ENCODE results near the gene RPL28.
A peak's percentile ranks its signal among the peaks of the same experiment; 100 is the strongest.

RPL28 gene

DNA sequence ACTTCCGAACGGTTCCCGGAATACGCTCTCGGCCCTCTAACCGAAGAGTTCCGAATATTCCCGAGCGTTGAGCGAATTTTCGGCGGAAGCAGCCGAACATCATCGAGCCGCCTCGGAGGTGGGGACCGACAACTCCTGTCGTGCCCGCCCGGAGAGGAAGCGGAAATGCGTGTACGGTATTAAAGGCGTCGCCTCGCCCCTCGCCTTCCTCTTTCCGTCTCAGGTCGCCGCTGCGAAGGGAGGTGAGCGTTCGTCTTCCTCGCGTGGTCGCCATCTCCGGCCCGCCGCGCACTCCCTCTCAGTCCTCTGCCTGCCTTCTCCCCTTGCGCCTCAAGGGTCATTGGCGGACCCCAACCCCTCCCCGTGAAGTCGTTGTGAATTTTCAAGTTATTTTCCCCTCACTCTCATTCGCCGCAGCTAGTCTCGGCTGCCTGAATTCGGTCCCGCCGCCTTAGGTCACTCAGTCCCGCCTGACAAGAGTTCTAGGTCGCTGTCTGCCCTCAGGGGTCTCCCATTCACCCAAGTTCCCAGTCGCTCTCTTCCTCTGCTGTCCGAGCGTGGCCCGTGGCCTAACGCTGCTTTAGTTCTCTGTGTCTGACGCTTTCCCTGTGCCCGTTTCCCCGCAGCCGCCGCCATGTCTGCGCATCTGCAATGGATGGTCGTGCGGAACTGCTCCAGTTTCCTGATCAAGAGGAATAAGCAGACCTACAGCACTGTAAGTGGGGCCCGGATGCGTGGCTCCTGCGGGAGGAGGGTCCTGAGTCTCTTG is at the start of gene RPL28:
Gene RPL28, plus strand, starts transcription at position 209 of the 769 bp plus-strand sequence. Its CDS starts 426 bp downstream, at position 635.
- peak; percentile 98 for DNase-seq

DNA sequence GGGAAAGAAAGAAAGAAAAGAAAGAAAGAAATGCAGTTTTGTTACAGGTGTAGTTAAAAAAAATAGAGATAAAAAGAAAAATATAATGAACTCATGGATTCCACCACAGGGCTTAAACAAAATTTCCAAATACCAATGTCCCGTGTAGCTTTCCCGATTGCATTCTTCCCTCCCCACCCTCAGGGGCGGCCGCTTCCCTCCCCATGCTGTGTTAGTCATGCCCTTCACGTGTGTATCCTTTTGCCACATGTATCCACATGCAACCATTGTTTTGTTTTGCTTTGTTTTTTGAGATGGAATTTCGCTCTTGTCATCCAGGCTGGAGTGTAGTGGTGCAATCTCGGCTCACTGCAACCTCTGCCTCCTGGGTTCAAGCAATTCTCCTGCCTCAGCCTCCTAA is 49.6 kb upstream of the RPL28 start:
- DNase-seq: no peak

- peak; percentile 100 for DNase-seq
Measured at GRCh38 chr19:55339105-55339888, 46.4 kb upstream of the RPL28 start, which contains the start of gene KMT5C. Gene KMT5C (plus strand): TSS chr19:55339876. CDS start chr19:55341937, 2,061 bp downstream.

DNA sequence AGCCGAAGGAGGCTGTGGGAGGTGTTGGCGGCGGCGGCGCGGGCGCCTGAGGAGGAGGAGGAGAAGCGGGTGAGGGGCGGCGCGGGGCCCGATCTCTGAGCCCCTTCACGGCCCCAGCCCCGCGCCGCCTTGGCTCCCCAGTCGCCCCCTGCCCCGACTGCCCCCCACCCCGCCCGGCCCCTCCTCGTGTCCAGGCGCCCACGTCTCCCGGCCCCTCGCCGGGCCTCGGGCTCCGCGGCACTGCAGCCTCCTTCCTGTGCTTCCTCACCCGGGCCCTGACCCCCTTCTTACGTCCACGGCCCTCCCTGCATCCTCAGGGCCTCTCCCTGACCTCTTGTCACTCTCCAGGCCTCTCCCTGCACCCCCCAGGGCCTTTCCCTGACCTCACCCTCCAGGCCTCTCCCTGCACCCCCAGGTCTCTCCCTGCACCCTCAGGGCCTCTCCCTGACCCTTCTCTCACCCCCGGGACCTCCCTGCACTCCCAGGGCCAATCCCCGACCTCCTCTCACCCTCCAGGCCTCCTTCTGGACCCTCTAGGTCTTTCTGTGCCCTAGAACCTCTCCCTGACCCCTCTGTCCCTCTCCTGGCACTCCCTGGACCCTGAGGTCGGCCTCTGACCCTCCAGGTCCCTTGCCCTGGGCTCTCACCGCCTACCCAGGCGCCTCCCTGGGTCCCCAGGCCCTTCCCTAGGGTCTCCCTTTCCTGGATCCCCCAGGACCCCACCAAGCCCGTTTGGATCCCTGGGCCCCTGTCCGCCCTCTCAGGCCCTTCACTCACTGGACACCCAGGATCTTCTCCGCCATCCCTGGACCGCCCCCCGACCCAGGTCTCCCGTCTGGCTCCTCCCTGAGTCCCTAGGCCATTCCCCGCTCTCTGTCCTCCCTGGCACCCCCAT is 45.6 kb upstream of the RPL28 start:
- no peak for DNase-seq

- DNase-seq: no peak
Measured at GRCh38 chr19:55340784-55341147, 45.0 kb upstream of the RPL28 start.

DNA sequence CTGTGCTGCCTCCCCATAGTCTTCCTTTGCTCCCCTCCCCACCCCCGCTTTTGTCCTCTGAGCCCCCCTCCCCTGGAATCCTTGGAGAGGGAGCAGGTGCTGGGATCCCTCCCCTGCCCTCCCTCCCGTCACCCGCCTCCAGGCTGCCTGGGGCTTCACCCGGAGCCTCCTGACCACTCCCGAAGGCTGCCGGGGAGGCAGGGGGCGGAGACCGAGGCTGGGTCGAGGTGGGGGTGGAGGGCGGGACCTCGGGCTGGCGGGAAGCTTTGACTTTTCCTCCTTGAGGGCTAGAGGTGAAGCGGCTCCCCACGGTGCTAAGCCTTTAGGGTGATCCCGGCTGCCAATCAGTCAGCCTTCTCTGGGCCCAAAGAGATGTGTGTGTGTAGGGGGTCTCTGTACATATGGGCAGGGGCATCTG is 44.6 kb upstream of the RPL28 start:
- DNase-seq: peak; percentile 66

DNA sequence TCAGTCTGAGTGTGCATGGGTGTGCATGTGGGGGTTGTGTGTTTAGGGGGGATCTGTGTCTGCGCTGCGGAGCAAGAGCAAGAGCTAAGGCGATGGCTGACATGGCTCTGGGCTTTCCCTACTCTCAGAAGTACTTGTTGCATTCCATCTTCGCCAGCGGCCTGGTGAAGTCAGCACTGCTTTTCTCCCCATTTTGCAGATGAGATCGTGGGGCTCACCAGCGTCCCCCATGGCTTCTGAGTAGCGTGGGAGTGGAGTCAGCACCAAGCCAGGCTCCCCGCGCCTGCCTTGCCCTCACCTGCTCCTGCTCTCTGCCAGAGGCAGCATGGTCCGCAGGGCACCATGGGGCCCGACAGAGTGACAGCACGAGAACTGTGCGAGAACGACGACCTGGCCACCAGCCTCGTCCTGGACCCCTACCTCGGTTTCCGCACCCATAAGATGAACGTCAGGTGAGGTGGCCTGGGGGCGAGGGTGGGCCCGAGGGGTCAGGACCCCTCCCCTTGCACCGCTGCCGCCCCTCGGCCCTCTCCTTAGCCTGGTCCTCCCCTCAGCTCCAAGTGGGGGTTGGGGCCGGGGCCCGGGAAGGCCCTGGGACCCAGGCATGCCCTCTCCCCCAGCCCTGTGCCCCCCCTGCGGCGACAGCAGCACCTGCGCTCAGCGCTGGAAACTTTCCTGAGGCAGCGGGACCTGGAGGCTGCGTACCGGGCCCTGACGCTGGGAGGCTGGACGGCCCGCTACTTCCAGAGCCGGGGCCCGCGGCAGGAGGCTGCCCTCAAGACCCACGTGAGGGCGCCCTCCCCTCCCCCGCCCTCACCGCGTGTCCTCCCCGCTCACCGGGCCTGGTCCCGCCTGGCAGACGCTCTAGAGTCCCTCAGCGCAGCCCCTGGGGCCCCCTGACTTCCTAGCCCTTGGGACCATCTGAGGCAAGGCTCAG is 43.9 kb upstream of the RPL28 start:
- no peak for DNase-seq

DNA sequence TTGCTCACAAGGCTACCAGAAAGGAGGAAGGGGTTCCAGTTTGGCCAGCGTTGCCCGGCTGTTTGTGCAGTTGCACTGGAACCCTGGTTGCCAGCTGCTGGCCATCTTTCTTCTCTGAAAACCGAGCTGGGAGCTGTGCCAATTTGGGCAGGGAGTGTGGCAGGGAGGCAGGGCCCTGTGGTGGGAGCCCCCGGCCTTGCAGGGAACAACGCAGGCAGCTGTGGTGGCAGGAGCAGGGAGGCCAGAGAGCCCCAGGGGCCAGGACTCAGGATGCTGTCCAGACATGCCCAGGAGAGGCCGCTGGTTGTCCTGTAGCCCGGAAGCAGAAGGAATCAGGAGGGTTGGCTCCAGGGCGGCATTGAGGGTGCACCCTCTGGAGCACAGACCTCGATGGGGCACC is 41.3 kb upstream of the RPL28 start:
- no peak for DNase-seq

DNA sequence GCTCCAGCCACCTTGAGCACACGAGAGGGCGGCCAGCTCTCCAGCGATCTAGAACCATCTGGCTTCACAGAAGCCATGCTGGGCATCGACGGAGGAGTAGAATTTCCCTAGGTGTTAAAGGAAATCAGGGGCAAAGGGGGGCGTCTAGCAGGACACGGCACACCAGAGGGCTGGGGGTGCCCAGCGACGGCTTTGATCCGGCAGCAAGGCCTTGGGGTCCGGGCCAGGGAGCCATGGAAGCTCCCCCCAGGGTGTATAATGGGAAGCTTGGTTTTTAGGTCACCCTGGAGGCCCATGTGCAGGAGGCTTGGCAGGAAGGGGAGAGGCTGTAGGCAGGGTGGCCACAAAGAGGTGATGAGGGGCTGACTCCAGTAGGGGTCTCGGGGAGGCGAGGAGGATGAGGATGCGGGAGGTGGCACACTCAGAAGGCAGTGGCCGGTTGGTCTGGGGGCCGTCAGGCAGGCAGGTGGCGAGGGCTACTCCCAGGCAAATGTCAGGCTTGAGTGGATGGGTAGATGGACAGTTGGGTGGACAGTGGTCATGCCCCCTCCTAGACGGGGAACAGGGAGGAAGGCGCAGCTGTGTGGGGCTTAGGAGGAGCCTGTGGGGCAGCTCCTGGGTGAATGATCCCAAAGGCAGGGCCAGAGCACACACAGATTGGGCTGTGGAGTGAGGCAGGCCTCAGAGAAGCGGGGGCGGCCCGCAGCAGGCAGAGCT is 40.5 kb upstream of the RPL28 start:
- DNase-seq: no peak

DNA sequence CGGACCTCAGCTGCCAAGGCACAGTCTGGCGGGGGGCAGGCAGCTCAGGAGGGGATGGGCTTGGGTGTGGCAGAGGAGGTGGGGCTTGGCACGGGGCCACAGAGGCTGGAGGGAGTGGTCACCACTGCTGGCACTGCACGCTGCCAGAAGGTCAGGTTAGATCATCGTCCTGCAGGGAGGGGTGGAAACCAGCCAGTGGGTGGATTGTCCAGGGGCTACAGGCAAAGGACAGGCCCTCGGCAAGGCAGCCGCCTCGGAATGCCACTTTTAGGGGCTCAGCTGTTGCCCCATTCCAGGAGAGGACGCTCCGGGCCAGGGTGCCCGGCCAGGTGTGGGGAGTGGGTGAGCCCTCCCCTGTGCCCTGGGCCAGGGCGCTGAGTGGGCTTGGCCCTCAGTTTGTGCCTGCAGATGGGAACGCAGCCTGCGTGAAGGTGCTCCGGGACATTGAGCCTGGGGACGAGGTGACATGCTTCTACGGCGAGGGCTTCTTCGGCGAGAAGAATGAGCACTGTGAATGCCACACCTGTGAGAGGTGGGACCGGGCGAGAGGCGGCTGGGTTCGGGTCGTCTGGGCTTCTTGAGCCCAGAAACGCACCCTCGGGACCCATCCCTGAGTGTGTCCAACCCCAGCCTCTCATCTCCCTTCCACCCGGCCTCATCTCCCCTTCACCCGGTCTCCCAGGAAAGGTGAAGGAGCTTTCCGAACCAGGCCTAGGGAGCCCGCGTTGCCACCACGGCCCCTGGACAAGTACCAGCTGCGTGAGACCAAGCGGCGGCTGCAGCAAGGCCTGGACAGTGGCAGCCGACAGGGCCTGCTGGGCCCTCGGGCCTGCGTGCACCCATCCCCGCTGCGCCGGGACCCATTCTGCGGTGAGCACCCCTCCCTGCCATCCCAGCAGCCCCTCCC is 39.7 kb upstream of the RPL28 start:
- no peak for DNase-seq

GRCh38 chr19:55346725-55347441 is 38.8 kb upstream of the RPL28 start:
- no peak for DNase-seq

GRCh38 chr19:55347442-55348009 is 38.2 kb upstream of the RPL28 start:
- no peak for DNase-seq

DNA sequence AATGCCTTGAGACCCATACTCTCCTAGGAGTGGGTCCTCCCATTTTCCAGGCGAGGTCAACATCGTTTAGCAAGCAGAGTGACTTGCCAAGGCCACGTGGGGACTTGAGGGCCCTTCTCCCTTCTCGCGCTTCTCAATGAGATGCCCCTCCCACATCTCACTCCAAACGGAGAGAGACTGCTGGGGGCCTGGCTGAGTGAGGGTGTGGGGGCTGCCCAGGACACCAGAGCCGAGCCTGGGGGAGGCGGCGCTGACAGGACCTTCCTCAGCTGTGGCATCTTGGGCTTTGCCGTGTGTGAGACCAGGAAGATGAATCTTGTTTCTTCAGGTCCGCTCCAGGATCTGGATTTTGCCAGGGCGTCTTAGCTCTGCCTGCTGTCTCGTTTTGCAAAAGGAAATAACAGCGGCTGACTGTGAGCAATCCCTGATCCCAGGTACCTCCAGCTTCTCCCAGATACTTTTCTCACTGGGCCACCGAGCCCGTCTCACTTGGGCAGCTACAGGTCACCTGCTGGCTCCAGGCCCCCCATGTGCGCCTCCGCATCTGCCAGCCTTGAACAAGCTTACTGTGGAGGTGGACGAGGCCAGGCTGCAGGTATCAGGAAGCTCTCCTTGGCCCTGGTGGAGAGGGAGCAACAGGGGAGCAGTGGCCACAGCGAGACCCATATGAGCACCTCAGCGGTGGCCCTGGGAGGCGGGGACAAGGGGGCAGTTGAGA is 37.3 kb upstream of the RPL28 start:
- DNase-seq: no peak

- DNase-seq: no peak
Measured at GRCh38 chr19:55350620-55351315, 35.0 kb upstream of the RPL28 start.

DNA sequence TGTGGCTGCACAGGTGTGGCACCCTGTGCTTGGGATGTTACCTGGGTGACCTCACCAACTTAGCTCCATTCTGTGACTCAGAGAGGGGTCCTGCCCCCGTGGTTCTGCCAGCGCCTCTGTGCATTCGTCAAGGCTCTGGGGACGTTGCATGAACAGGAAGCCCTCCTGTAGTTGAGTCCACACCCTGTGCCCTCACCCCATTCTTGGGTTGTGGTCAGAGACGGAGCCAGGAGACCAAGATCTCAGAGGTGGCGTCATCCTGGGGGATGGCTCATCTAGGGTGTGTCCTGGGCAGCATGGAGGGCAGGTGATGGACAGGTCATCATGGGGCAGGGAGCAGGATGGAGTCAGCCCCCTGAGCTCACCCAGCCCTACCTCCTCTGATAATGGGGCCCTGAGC is 33.7 kb upstream of the RPL28 start:
- no peak for DNase-seq

DNA sequence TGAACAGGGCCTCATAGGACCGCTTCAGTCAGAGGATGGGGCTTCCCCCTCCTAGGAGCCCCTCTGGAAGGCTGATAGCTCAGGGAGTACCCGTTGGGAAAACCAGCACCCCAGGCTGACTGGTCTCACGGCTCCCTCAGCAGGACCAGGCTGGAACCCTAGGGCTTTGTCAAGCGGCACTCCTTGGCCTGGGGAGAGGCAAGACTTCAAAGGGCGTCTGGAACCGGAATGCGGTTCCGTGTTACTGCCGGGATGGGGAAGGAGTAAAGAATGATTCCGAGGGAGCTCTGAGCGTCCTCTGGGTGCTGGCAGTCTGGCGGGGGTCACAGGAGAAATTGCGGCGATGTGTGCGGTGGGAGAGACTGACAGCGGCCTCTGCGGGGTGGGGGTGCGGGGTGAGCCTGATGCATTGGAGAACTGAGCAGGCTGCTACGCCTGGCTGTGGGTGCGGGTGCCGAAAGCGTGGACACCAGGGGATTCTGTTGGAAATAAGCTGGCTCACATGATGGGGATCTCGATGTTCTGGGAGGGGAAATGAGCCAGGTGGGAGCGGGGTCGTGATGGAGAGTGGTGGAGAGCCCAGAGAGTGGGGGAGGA is 33.1 kb upstream of the RPL28 start:
- no peak for DNase-seq

GRCh38 chr19:55353356-55353802 is 32.4 kb upstream of the RPL28 start:
- no peak for DNase-seq
